AG20443 (cell line): ENCODE data around the gene DPP7.
"Not testable (repeated sequence)": the region's sequence is repeated elsewhere in the genome, so short reads cannot be mapped to it uniquely, and the experiment has no call there.

Experiments
- DNase-seq: peaks from one replicate; pipeline ENCODE4 v3.0.0; 2012; ENCODE audit warnings: low spot score, mixed read lengths

DPP7 gene

GRCh38 chr9:137147793-137148160 is 33.2 kb upstream of the DPP7 start:
- no peak for DNase-seq

- no peak for DNase-seq
These were observed 32.7 kb upstream of the DPP7 start for GRCh38 chr9:137147091-137147792.

- no peak for DNase-seq
These were observed 32.0 kb upstream of the DPP7 start for GRCh38 chr9:137146527-137146918.

- no peak for DNase-seq
These were observed 31.4 kb upstream of the DPP7 start for GRCh38 chr9:137145731-137146526.

- DNase-seq = no peak
These were observed 28.9 kb upstream of the DPP7 start for GRCh38 chr9:137143459-137143858.

GRCh38 chr9:137141976-137142936 is 27.7 kb upstream of the DPP7 start:
- no peak for DNase-seq

GRCh38 chr9:137141050-137141810 is 26.7 kb upstream of the DPP7 start:
- DNase-seq = no peak

- DNase-seq = no peak
These were observed 25.8 kb upstream of the DPP7 start for GRCh38 chr9:137140151-137141012.

- DNase-seq = no peak
These were observed 25.1 kb upstream of the DPP7 start for GRCh38 chr9:137139468-137140150.

- DNase-seq = peak; percentile 80
These were observed 24.4 kb upstream of the DPP7 start, which contains the start of gene GRIN1 for GRCh38 chr9:137138722-137139467. TSS of gene GRIN1 (plus strand) at chr9:137139154. CDS start at chr9:137139487, 333 bp downstream.

- DNase-seq = no peak
These were observed 23.7 kb upstream of the DPP7 start for GRCh38 chr9:137138058-137138721.

- DNase-seq = no peak
These were observed 22.5 kb upstream of the DPP7 start for GRCh38 chr9:137136881-137137607.

- DNase-seq = no peak
These were observed 21.8 kb upstream of the DPP7 start for GRCh38 chr9:137136261-137136880.

GRCh38 chr9:137135154-137135553 is 20.6 kb upstream of the DPP7 start:
- DNase-seq = not testable (repeated sequence)

- no peak for DNase-seq
These were observed 19.7 kb upstream of the DPP7 start for GRCh38 chr9:137134191-137134590.

- DNase-seq = no peak
These were observed 15.7 kb upstream of the DPP7 start for GRCh38 chr9:137130176-137130755.
